Hepatocyte (in vitro differentiated cells): ENCODE data around the gene EXOC4. TPM values are rescaled to one million over a fixed set of nuclear protein-coding genes. Genes with fewer than 3 reads are reported as not detected.

Source experiments
- DNase-seq: peaks from one replicate; pipeline ENCODE4 v3.0.0-alpha.2; 2016; ENCODE audit warnings: low spot score
- H2AFZ ChIP-seq: fragments of 200-600 bp; sonication (generic); 2 replicates; pipeline ENCODE4 v1.6.0; 2016; ENCODE audit warnings: antibody characterized with exemption, mild to moderate bottlenecking
- H3K27ac ChIP-seq: fragments of 200-600 bp; sonication (generic); 2 replicates; pipeline ENCODE4 v1.5.1; 2016; ENCODE audit warnings: mild to moderate bottlenecking
- H3K27me3 ChIP-seq: fragments of 200-600 bp; sonication (generic); 2 replicates; pipeline ENCODE4 v1.6.1; 2016
- H3K36me3 ChIP-seq: fragments of 200-600 bp; sonication (generic); replicated peaks from 2 replicates; pipeline ENCODE4 v1.5.1; 2016; ENCODE audit warnings: low read depth; ENCODE audit not compliant: insufficient read depth
- H3K4me1 ChIP-seq: fragments of 200-600 bp; sonication (generic); 2 replicates; pipeline ENCODE4 v1.5.1; 2016; ENCODE audit warnings: mild to moderate bottlenecking, moderate library complexity; ENCODE audit not compliant: insufficient read depth
- H3K4me2 ChIP-seq: fragments of 200-600 bp; sonication (generic); 2 replicates; pipeline ENCODE4 v1.6.0; 2016
- H3K4me3 ChIP-seq: fragments of 200-600 bp; sonication (generic); 2 replicates; pipeline ENCODE4 v1.5.1; 2016; ENCODE audit warnings: mild to moderate bottlenecking
- H3K79me2 ChIP-seq: fragments of 200-600 bp; sonication (generic); 2 replicates; pipeline ENCODE4 v1.6.0; 2017; ENCODE audit warnings: mild to moderate bottlenecking
- H3K9me2 ChIP-seq: fragments of 200-600 bp; sonication (generic); replicated peaks from 2 replicates; pipeline ENCODE4 v1.6.0; 2017; ENCODE audit warnings: mild to moderate bottlenecking; ENCODE audit not compliant: insufficient read depth
- H3K9me3 ChIP-seq: fragments of 200-600 bp; sonication (generic); 2 replicates; pipeline ENCODE4 v1.5.1; 2016; ENCODE audit warnings: low read depth, mild to moderate bottlenecking
- H4K20me1 ChIP-seq: fragments of 200-600 bp; sonication (generic); 2 replicates; pipeline ENCODE4 v1.6.0; 2016; ENCODE audit warnings: mild to moderate bottlenecking; ENCODE audit not compliant: insufficient read depth, poor library complexity, severe bottlenecking
- CTCF ChIP-seq: fragments of 200-600 bp; sonication (generic); IDR thresholded peaks from 2 replicates; pipeline ENCODE4 v1.5.1; 2016; ENCODE audit warnings: antibody characterized with exemption, mild to moderate bottlenecking; ENCODE audit not compliant: poor library complexity
- EZH2 ChIP-seq: fragments of 200-600 bp; sonication (generic); IDR thresholded peaks from 2 replicates; pipeline ENCODE4 v1.6.1; 2016; ENCODE audit warnings: antibody characterized with exemption, mild to moderate bottlenecking, borderline replicate concordance
- EZH2phosphoT487 ChIP-seq: fragments of 200-600 bp; sonication (generic); IDR thresholded peaks from one replicate; pipeline ENCODE4 v1.6.1; 2018; ENCODE audit warnings: antibody characterized with exemption, mild to moderate bottlenecking, low read depth, moderate library complexity; ENCODE audit not compliant: unreplicated experiment, severe bottlenecking
- WGBS: methylation state at CpG from one replicate; pipeline ENCODE4 v1.1.6; 2016; ENCODE audit warnings: low lambda C conversion rate; ENCODE audit errors: missing lambda C conversion rate; 5-methylcytosine and 5-hydroxymethylcytosine counted together
- polyA plus RNA-seq: library from polyadenylated mRNA; unstranded; fragments of >200 nt; fragmentation: Nextera tagmentation; extraction: Ambion mirVana; gene quantifications from 2 replicates; pipeline ENCODE4 v1.2.1, GENCODE V29; 2016
- total RNA-seq: library from RNA; depleted of rRNA; stranded (reverse); fragments of >200 nt; gene quantifications from 2 replicates; pipeline ENCODE4 v1.2.3, GENCODE V29; 2014

The EXOC4 gene
- total and polyA plus RNA-seq, 2 experiments from 2014 or later, result 34.8 to 56.1 TPM

DNA sequence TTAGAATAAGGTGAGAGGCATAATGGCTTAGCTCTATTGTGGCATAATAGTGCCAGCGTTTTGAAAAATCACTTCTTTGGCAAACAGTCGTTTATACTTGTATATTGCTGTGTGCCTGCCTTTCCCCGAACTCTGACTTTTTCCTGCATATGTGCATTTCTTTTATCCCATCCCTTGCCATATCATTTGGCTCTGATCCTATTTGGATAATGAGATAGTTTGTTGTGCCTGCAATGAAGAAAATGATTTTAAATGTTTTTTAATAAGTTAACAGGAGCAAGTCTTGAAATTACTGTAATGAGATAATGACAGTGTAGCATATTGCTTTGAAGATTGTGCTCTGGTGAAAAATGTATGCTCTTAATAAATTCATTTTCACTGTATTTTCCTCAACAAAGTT lies 586.2 kb downstream of the EXOC4 start:
- DNase-seq, result no peak
- peaks cover 4% of the 10 kb centered on the region for H3K4me1 ChIP-seq
- 93% methylated on average over 3 of the region's 3 CpGs for WGBS

GRCh38 chr7:133843341-133843740 lies 590.5 kb downstream of the EXOC4 start:
- TF ChIP-seq EZH2phosphoT487 (no peak), EZH2 (no peak), CTCF (no peak)
- 100% methylated on average over 2 of the region's 2 CpGs for WGBS
- no peak overlapping the region for H3K27ac ChIP-seq

More for the DNA sequence above, 586.2 kb downstream of the EXOC4 start:
- H3K4me3 ChIP-seq, result no peak overlapping the region
- no peak overlapping the region for H3K27ac ChIP-seq
- H3K4me2 ChIP-seq, result no peak overlapping the region
- H3K9me3 ChIP-seq, result no peaks in the 10 kb centered on the region
- no peak overlapping the region for H2AFZ ChIP-seq
- H3K9me2 ChIP-seq, result no peaks in the 10 kb centered on the region
- no peaks in the 10 kb centered on the region for H3K27me3 ChIP-seq
- no peaks in the 10 kb centered on the region for H3K36me3 ChIP-seq
- no peaks in the 10 kb centered on the region for H4K20me1 ChIP-seq
- H3K79me2 ChIP-seq, result no peaks in the 10 kb centered on the region
- TF ChIP-seq CTCF (no peak), EZH2phosphoT487 (no peak), EZH2 (no peak)

DNA sequence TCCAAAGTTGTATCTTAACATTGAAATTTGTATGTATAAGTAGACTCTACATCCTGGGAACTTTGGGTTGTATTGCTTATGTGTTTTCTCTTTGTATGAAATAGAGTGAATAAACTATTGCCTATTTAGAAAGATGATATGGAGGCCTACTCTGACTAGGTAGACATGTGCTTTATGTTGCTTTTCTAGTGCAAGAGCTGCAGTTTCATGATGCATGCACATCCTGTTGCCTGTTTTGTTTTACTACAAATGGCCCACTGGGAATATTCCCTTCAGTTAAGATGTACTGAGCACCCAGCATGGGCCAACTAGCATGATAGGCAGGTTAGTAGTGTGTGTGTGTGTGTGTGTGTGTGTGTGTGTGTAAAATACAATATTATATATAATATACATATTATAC lies 592.1 kb downstream of the EXOC4 start:
- no peaks in the 10 kb centered on the region for H3K79me2 ChIP-seq
- H3K36me3 ChIP-seq, result no peaks in the 10 kb centered on the region
- H3K4me1 ChIP-seq, result no peaks in the 10 kb centered on the region
- no peak overlapping the region for H3K4me2 ChIP-seq
- H2AFZ ChIP-seq, result no peak overlapping the region
- H3K9me3 ChIP-seq, result no peaks in the 10 kb centered on the region
- no peak overlapping the region for H3K4me3 ChIP-seq
- TF ChIP-seq EZH2phosphoT487 (no peak), CTCF (no peak), EZH2 (no peak)
- DNase-seq, result no peak
- H3K27me3 ChIP-seq, result no peaks in the 10 kb centered on the region
- no peaks in the 10 kb centered on the region for H3K9me2 ChIP-seq
- no peak overlapping the region for H3K27ac ChIP-seq
- no peaks in the 10 kb centered on the region for H4K20me1 ChIP-seq

More at GRCh38 chr7:133843341-133843740, 590.5 kb downstream of the EXOC4 start:
- no peaks in the 10 kb centered on the region for H3K9me3 ChIP-seq
- no peak overlapping the region for H3K4me3 ChIP-seq
- no peaks in the 10 kb centered on the region for H3K79me2 ChIP-seq
- H3K36me3 ChIP-seq, result no peaks in the 10 kb centered on the region
- no peaks in the 10 kb centered on the region for H3K27me3 ChIP-seq
- H3K9me2 ChIP-seq, result no peaks in the 10 kb centered on the region
- peaks cover 3% of the 10 kb centered on the region for H3K4me1 ChIP-seq
- H4K20me1 ChIP-seq, result no peaks in the 10 kb centered on the region
- no peak overlapping the region for H2AFZ ChIP-seq
- no peak overlapping the region for H3K4me2 ChIP-seq
- DNase-seq, result no peak
